WTC11 (cell line): ENCODE results near the gene PSMB2.

ENCODE experiments used
- CBFB ChIP-seq: sonication (generic); formaldehyde crosslinking; IDR thresholded peaks from 2 replicates; pipeline ENCODE4 v1.8.1; 2022; ENCODE audit warnings: mild to moderate bottlenecking, low read depth, missing genetic modification reagents
- FOXJ3 ChIP-seq: sonication (generic); formaldehyde crosslinking; IDR thresholded peaks from 2 replicates; pipeline ENCODE4 v1.9.0; 2021; ENCODE audit warnings: missing genetic modification reagents, mild to moderate bottlenecking, borderline replicate concordance
- HMGA2 ChIP-seq: fragments of 250-450 bp; sonication (Bioruptor Pico); IDR thresholded peaks from 2 replicates; pipeline ENCODE4 v1.4.0; 2021; ENCODE audit warnings: mild to moderate bottlenecking, moderate library complexity
- NFYB ChIP-seq: sonication (generic); formaldehyde crosslinking; conservative IDR thresholded peaks from 2 replicates; pipeline ENCODE4 v1.8.0; 2022; ENCODE audit warnings: low read depth, missing genetic modification reagents
- NR1H2 ChIP-seq: sonication (generic); formaldehyde crosslinking; IDR thresholded peaks from 2 replicates; pipeline ENCODE4 v1.9.0; 2021; ENCODE audit warnings: mild to moderate bottlenecking, moderate library complexity, missing genetic modification reagents
- NR3C1 ChIP-seq: sonication (generic); formaldehyde crosslinking; conservative IDR thresholded peaks from 2 replicates; pipeline ENCODE4 v1.8.1; 2023; ENCODE audit warnings: low read depth, mild to moderate bottlenecking, missing genetic modification reagents
- TEAD4 ChIP-seq: sonication (generic); formaldehyde crosslinking; IDR thresholded peaks from 2 replicates; pipeline ENCODE4 v1.8.0; 2022; ENCODE audit warnings: mild to moderate bottlenecking, missing genetic modification reagents
- ZBTB21 ChIP-seq: sonication (generic); formaldehyde crosslinking; IDR thresholded peaks from 2 replicates; pipeline ENCODE4 v1.8.1; 2023; ENCODE audit warnings: mild to moderate bottlenecking, missing genetic modification reagents, borderline replicate concordance
- ZNF317 ChIP-seq: sonication (generic); formaldehyde crosslinking; IDR thresholded peaks from 2 replicates; pipeline ENCODE4 v1.8.1; 2023; ENCODE audit warnings: low read depth, mild to moderate bottlenecking, moderate library complexity, missing genetic modification reagents, borderline replicate concordance
- TF ChIP-seq, protein P1 (sequence below): fragments of 250-450 bp; sonication (Bioruptor Pico); IDR thresholded peaks from 2 replicates; pipeline ENCODE4 v1.9.0; 2021; ENCODE audit warnings: mild to moderate bottlenecking
- TF ChIP-seq, protein P2 (sequence below): fragments of 200-600 bp; IDR thresholded peaks from 2 replicates; pipeline ENCODE4 v1.8.0; 2022; ENCODE audit warnings: antibody characterized with exemption
- TF ChIP-seq, protein P3 (sequence below): sonication (generic); formaldehyde crosslinking; IDR thresholded peaks from 2 replicates; pipeline ENCODE4 v1.8.0; 2022; ENCODE audit warnings: mild to moderate bottlenecking, missing genetic modification reagents
- TF ChIP-seq, protein P4 (sequence below): sonication (generic); formaldehyde crosslinking; IDR thresholded peaks from 2 replicates; pipeline ENCODE4 v1.8.1; 2022; ENCODE audit warnings: low read depth, missing genetic modification reagents, borderline replicate concordance
- TF ChIP-seq, protein P5 (sequence below): sonication (generic); formaldehyde crosslinking; IDR thresholded peaks from 2 replicates; pipeline ENCODE4 v1.8.1; 2023; ENCODE audit warnings: mild to moderate bottlenecking, missing genetic modification reagents

DNA sequence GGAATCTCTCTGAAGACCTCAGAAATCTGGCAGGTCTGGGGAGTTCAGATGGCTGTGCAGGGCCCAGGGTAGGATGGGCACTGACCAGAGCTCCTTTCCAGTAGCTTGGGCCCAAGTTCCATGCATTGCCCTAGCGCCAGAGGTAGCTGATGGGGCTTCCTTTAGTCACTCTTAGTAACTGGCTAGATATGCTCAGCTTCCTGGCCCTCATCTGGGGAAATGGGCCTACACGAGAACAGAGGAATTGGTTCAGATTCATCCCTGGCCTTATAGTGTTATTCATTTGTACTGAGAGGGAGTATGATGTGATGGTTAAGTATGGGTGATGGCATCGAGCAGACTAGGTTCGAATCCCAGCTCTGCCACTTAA lies 15.5 kb upstream of the PSMB2 start:
- no peak for TF ChIP-seq NFYB (CRISPR knock-in tag)
- TF ChIP-seq ZBTB21: no peak
- TF ChIP-seq, protein P1, sequence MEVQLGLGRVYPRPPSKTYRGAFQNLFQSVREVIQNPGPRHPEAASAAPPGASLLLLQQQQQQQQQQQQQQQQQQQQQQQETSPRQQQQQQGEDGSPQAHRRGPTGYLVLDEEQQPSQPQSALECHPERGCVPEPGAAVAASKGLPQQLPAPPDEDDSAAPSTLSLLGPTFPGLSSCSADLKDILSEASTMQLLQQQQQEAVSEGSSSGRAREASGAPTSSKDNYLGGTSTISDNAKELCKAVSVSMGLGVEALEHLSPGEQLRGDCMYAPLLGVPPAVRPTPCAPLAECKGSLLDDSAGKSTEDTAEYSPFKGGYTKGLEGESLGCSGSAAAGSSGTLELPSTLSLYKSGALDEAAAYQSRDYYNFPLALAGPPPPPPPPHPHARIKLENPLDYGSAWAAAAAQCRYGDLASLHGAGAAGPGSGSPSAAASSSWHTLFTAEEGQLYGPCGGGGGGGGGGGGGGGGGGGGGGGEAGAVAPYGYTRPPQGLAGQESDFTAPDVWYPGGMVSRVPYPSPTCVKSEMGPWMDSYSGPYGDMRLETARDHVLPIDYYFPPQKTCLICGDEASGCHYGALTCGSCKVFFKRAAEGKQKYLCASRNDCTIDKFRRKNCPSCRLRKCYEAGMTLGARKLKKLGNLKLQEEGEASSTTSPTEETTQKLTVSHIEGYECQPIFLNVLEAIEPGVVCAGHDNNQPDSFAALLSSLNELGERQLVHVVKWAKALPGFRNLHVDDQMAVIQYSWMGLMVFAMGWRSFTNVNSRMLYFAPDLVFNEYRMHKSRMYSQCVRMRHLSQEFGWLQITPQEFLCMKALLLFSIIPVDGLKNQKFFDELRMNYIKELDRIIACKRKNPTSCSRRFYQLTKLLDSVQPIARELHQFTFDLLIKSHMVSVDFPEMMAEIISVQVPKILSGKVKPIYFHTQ (CRISPR knock-in tag): no peak
- TF ChIP-seq HMGA2: no peak
- TF ChIP-seq ZNF317 (CRISPR knock-in tag): no peak
- TF ChIP-seq NR1H2 (CRISPR knock-in tag): no peak
- no peak for TF ChIP-seq CBFB (CRISPR knock-in tag)
- TF ChIP-seq TEAD4: no peak
- TF ChIP-seq, protein P2, sequence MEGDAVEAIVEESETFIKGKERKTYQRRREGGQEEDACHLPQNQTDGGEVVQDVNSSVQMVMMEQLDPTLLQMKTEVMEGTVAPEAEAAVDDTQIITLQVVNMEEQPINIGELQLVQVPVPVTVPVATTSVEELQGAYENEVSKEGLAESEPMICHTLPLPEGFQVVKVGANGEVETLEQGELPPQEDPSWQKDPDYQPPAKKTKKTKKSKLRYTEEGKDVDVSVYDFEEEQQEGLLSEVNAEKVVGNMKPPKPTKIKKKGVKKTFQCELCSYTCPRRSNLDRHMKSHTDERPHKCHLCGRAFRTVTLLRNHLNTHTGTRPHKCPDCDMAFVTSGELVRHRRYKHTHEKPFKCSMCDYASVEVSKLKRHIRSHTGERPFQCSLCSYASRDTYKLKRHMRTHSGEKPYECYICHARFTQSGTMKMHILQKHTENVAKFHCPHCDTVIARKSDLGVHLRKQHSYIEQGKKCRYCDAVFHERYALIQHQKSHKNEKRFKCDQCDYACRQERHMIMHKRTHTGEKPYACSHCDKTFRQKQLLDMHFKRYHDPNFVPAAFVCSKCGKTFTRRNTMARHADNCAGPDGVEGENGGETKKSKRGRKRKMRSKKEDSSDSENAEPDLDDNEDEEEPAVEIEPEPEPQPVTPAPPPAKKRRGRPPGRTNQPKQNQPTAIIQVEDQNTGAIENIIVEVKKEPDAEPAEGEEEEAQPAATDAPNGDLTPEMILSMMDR: no peak
- no peak for TF ChIP-seq FOXJ3 (CRISPR knock-in tag)
- TF ChIP-seq, protein P3, sequence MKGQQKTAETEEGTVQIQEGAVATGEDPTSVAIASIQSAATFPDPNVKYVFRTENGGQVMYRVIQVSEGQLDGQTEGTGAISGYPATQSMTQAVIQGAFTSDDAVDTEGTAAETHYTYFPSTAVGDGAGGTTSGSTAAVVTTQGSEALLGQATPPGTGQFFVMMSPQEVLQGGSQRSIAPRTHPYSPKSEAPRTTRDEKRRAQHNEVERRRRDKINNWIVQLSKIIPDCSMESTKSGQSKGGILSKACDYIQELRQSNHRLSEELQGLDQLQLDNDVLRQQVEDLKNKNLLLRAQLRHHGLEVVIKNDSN (CRISPR knock-in tag): no peak
- no peak for TF ChIP-seq NR3C1 (CRISPR knock-in tag)
- TF ChIP-seq, protein P4, sequence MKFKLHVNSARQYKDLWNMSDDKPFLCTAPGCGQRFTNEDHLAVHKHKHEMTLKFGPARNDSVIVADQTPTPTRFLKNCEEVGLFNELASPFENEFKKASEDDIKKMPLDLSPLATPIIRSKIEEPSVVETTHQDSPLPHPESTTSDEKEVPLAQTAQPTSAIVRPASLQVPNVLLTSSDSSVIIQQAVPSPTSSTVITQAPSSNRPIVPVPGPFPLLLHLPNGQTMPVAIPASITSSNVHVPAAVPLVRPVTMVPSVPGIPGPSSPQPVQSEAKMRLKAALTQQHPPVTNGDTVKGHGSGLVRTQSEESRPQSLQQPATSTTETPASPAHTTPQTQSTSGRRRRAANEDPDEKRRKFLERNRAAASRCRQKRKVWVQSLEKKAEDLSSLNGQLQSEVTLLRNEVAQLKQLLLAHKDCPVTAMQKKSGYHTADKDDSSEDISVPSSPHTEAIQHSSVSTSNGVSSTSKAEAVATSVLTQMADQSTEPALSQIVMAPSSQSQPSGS: no peak
- TF ChIP-seq, protein P5, sequence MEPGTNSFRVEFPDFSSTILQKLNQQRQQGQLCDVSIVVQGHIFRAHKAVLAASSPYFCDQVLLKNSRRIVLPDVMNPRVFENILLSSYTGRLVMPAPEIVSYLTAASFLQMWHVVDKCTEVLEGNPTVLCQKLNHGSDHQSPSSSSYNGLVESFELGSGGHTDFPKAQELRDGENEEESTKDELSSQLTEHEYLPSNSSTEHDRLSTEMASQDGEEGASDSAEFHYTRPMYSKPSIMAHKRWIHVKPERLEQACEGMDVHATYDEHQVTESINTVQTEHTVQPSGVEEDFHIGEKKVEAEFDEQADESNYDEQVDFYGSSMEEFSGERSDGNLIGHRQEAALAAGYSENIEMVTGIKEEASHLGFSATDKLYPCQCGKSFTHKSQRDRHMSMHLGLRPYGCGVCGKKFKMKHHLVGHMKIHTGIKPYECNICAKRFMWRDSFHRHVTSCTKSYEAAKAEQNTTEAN (CRISPR knock-in tag): no peak
